WTC11 (cell line): ENCODE measurements around the gene GSX1. TPM values are rescaled to one million over a fixed set of nuclear protein-coding genes. Genes with fewer than 3 reads are reported as not detected.

Experiments
- ATAC-seq: fragments of 200-7000 bp; cut with Tn5 transposase; 2 replicates; pipeline ENCODE4 v1.10.0; 2021; ENCODE audit warnings: mild to moderate bottlenecking, moderate library complexity
- CTCF ChIA-PET: fragments of 300-600 bp; sonication (Branson Sonifier 250); formaldehyde crosslinking; loops from one replicate; lab custom pipeline; 2021; ENCODE audit warnings: antibody characterized with exemption; lab: Charles Lee
- POLR2A ChIA-PET: fragments of 350-600 bp; sonication (Branson Sonifier 250); formaldehyde crosslinking; loops from one replicate; lab custom pipeline; 2021; ENCODE audit warnings: antibody characterized with exemption; lab: Charles Lee
- DNase-seq: peaks from one replicate; pipeline ENCODE4 v3.0.0; 2021; ENCODE audit warnings: low spot score
- H3K27ac Mint-ChIP-seq: 2 replicates; pipeline ENCODE4 v1.8.0; 2021; ENCODE audit warnings: mixed read lengths
- H3K27me3 Mint-ChIP-seq: 2 replicates; pipeline ENCODE4 v1.8.0; 2021; ENCODE audit warnings: low read depth, mild to moderate bottlenecking, moderate library complexity, mixed read lengths
- H3K36me3 Mint-ChIP-seq: 2 replicates; pipeline ENCODE4 v1.8.0; 2021; ENCODE audit warnings: mixed read lengths
- H3K4me1 Mint-ChIP-seq: 2 replicates; pipeline ENCODE4 v1.8.0; 2022; ENCODE audit warnings: mixed read lengths
- H3K4me3 Mint-ChIP-seq: 2 replicates; pipeline ENCODE4 v1.8.0; 2021; ENCODE audit warnings: mild to moderate bottlenecking, moderate library complexity, mixed read lengths
- H3K9me3 Mint-ChIP-seq: 2 replicates; pipeline ENCODE4 v1.8.0; 2021; ENCODE audit warnings: mixed read lengths
- ATF1 ChIP-seq: sonication (generic); formaldehyde crosslinking; IDR thresholded peaks from 2 replicates; pipeline ENCODE4 v1.8.1; 2023; ENCODE audit warnings: mild to moderate bottlenecking, moderate library complexity, missing genetic modification reagents
- ESRRA ChIP-seq: sonication (generic); formaldehyde crosslinking; IDR thresholded peaks from 2 replicates; pipeline ENCODE4 v1.8.1; 2022; ENCODE audit warnings: mild to moderate bottlenecking, missing genetic modification reagents, borderline replicate concordance
- NFYB ChIP-seq: sonication (generic); formaldehyde crosslinking; conservative IDR thresholded peaks from 2 replicates; pipeline ENCODE4 v1.8.0; 2022; ENCODE audit warnings: low read depth, missing genetic modification reagents
- PRDM15 ChIP-seq: sonication (generic); formaldehyde crosslinking; IDR thresholded peaks from 2 replicates; pipeline ENCODE4 v1.8.0; 2022; ENCODE audit warnings: missing genetic modification reagents
- PRRX2 ChIP-seq: fragments of 250-450 bp; sonication (Bioruptor Pico); IDR thresholded peaks from 2 replicates; pipeline ENCODE4 v1.8.0; 2021; ENCODE audit warnings: mild to moderate bottlenecking
- RORB ChIP-seq: fragments of 250-450 bp; sonication (Bioruptor Pico); IDR thresholded peaks from 2 replicates; pipeline ENCODE4 v1.9.0; 2021; ENCODE audit warnings: mild to moderate bottlenecking
- TEAD4 ChIP-seq: sonication (generic); formaldehyde crosslinking; IDR thresholded peaks from 2 replicates; pipeline ENCODE4 v1.8.0; 2022; ENCODE audit warnings: mild to moderate bottlenecking, missing genetic modification reagents
- TP53 ChIP-seq: sonication (generic); formaldehyde crosslinking; IDR thresholded peaks from 2 replicates; pipeline ENCODE4 v1.8.1; 2023; ENCODE audit warnings: mild to moderate bottlenecking, missing genetic modification reagents
- ZNF121 ChIP-seq: sonication (generic); formaldehyde crosslinking; IDR thresholded peaks from 2 replicates; pipeline ENCODE4 v1.8.0; 2023; ENCODE audit warnings: missing genetic modification reagents
- ZNF423 ChIP-seq: fragments of 250-450 bp; sonication (Bioruptor Pico); IDR thresholded peaks from 2 replicates; pipeline ENCODE4 v2.1.2; 2022; ENCODE audit warnings: mild to moderate bottlenecking, moderate library complexity
- ZNF425 ChIP-seq: fragments of 250-450 bp; sonication (Bioruptor Pico); conservative IDR thresholded peaks from 2 replicates; pipeline ENCODE4 v1.9.0; 2021; ENCODE audit warnings: mild to moderate bottlenecking
- total RNA-seq: library from RNA; stranded (reverse); gene quantifications from 3 replicates; pipeline ENCODE4 v1.2.3, GENCODE V29; 2021
- TF ChIP-seq, protein P1 (sequence below): sonication (generic); formaldehyde crosslinking; IDR thresholded peaks from 2 replicates; pipeline ENCODE4 v1.8.0; 2022; ENCODE audit warnings: mild to moderate bottlenecking, missing genetic modification reagents
- TF ChIP-seq, protein P2 (sequence below): fragments of 200-600 bp; IDR thresholded peaks from 2 replicates; pipeline ENCODE4 v1.8.0; 2022; ENCODE audit warnings: antibody characterized with exemption
- TF ChIP-seq, protein P3 (sequence below): fragments of 250-450 bp; sonication (Bioruptor Pico); IDR thresholded peaks from 2 replicates; pipeline ENCODE4 v1.9.0; 2021; ENCODE audit warnings: mild to moderate bottlenecking, borderline replicate concordance

GSX1 gene
- total RNA-seq, 1 experiment from 2014 or later, result not detected

- Mint-ChIP-seq H3K4me3 (peak overlapping the region; percentile 14; the same call in 1 of the 2 replicates), H3K27ac (no peak overlapping the region), H3K4me1 (peaks cover 71% of the 10 kb centered on the region), H3K27me3 (peaks cover 100% of the 10 kb centered on the region), H3K9me3 (no peaks in the 10 kb centered on the region), H3K36me3 (no peaks in the 10 kb centered on the region)
- POLR2A ChIA-PET, result no interaction called here
- no peak for TF ChIP-seq PRDM15 (CRISPR knock-in tag)
- no peak for TF ChIP-seq PRRX2 (CRISPR knock-in tag)
- TF ChIP-seq RORB (CRISPR knock-in tag), result no peak
- TF ChIP-seq NFYB (CRISPR knock-in tag), result no peak
- TF ChIP-seq, protein P1, sequence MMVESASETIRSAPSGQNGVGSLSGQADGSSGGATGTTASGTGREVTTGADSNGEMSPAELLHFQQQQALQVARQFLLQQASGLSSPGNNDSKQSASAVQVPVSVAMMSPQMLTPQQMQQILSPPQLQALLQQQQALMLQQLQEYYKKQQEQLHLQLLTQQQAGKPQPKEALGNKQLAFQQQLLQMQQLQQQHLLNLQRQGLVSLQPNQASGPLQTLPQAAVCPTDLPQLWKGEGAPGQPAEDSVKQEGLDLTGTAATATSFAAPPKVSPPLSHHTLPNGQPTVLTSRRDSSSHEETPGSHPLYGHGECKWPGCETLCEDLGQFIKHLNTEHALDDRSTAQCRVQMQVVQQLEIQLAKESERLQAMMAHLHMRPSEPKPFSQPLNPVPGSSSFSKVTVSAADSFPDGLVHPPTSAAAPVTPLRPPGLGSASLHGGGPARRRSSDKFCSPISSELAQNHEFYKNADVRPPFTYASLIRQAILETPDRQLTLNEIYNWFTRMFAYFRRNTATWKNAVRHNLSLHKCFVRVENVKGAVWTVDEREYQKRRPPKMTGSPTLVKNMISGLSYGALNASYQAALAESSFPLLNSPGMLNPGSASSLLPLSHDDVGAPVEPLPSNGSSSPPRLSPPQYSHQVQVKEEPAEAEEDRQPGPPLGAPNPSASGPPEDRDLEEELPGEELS, result no peak
- no peak for TF ChIP-seq ZNF121 (CRISPR knock-in tag)
- no peak for TF ChIP-seq ZNF425 (CRISPR knock-in tag)
- no peak for TF ChIP-seq ATF1 (CRISPR knock-in tag)
- ATAC-seq (no peak), DNase-seq (no peak)
- CTCF ChIA-PET, result interaction anchor here (1.0 to 8.8 kb wide), 9 partner anchors 12 to 432 kb away, joined by 3 to 163 read pairs (median 6); no protein-coding TSS in a partner anchor
Measured at GRCh38 chr13:27794368-27794691, 2.0 kb downstream of the GSX1 start.

DNA sequence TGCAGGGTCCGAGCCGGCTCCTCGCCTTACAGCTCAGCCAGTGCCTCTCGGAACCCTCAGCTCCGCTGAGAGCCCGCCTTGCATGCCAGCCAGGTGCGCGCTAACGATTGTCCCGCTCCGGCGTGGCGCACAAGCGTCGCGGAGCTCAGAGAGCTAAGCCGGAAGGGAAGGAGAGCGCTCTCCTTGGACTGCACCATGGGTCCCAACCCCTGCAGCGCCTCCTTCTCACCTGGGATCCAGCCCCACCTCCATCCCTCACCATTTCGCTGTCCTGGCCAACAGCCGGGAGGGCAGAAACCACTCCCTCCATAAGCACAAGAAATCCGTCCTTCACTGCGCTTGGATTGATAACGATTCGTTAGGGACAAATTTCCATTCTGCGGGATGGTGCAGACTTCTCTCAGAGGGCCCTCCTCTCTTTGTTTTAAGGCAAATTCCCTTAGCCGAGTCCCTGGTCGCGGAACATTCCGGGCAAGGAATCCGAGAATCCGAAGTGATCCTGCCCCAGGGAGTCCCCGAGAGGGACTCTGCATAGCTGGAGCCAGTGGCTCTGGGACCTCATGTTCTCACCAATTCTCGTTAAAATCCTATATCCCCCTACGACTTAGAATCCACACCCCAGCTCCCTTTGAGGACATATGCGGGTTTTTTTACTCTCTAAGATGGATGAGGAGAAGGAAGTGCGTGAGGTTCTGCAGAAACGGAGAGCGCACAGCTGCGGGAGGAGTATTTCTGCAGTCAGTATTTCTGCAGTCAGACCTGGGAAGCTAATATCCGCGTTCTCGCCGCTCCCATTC, 2.8 kb downstream of the GSX1 start:
- POLR2A ChIA-PET, result interaction anchor here (0.7 to 1.1 kb wide), 2 partner anchors 27 to 236 kb away, joined by 3 to 4 read pairs; no protein-coding TSS in a partner anchor
- Mint-ChIP-seq H3K27ac (no peak overlapping the region), H3K27me3 (peaks cover 100% of the 10 kb centered on the region), H3K4me1 (peaks cover 74% of the 10 kb centered on the region), H3K36me3 (no peaks in the 10 kb centered on the region), H3K4me3 (peak overlapping the region; percentile 51), H3K9me3 (no peaks in the 10 kb centered on the region)
- CTCF ChIA-PET, result interaction anchor here (0.6 to 8.8 kb wide), 12 partner anchors 12 to 433 kb away, joined by 3 to 163 read pairs (median 6); no protein-coding TSS in a partner anchor
- TF ChIP-seq, protein P2, sequence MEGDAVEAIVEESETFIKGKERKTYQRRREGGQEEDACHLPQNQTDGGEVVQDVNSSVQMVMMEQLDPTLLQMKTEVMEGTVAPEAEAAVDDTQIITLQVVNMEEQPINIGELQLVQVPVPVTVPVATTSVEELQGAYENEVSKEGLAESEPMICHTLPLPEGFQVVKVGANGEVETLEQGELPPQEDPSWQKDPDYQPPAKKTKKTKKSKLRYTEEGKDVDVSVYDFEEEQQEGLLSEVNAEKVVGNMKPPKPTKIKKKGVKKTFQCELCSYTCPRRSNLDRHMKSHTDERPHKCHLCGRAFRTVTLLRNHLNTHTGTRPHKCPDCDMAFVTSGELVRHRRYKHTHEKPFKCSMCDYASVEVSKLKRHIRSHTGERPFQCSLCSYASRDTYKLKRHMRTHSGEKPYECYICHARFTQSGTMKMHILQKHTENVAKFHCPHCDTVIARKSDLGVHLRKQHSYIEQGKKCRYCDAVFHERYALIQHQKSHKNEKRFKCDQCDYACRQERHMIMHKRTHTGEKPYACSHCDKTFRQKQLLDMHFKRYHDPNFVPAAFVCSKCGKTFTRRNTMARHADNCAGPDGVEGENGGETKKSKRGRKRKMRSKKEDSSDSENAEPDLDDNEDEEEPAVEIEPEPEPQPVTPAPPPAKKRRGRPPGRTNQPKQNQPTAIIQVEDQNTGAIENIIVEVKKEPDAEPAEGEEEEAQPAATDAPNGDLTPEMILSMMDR, result no peak
- peak; percentile 50; the same call in 1 of the 2 replicates for TF ChIP-seq ZNF423
- peak; percentile 55 for DNase-seq
- ATAC-seq, result peak; percentile 1

DNA sequence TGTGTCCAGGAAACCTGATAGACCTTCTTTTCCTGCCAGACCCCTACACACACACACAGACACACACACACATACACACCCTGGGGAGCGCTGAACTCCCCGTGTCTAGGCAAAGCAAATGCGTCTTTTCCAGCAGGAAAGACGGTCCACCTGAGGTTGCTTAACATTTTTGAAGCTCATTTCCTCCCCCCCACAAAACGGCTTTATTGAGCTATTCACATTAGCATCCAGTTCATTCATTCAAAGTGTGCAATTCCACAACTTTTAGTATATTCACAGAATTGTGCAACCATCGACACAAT, 3.4 kb downstream of the GSX1 start:
- Mint-ChIP-seq H3K27me3 (peaks cover 100% of the 10 kb centered on the region), H3K4me3 (no peak overlapping the region), H3K9me3 (no peaks in the 10 kb centered on the region), H3K27ac (no peak overlapping the region), H3K4me1 (peaks cover 71% of the 10 kb centered on the region), H3K36me3 (no peaks in the 10 kb centered on the region)
- POLR2A ChIA-PET, result interaction anchor here (0.7 to 1.1 kb wide), 2 partner anchors 26 to 236 kb away, joined by 3 to 4 read pairs; no protein-coding TSS in a partner anchor
- ATAC-seq (no peak), DNase-seq (no peak)
- CTCF ChIA-PET, result interaction anchor here (0.6 to 8.8 kb wide), 8 partner anchors 11 to 162 kb away, joined by 3 to 163 read pairs (median 16); no protein-coding TSS in a partner anchor
- TF ChIP-seq, protein P3, sequence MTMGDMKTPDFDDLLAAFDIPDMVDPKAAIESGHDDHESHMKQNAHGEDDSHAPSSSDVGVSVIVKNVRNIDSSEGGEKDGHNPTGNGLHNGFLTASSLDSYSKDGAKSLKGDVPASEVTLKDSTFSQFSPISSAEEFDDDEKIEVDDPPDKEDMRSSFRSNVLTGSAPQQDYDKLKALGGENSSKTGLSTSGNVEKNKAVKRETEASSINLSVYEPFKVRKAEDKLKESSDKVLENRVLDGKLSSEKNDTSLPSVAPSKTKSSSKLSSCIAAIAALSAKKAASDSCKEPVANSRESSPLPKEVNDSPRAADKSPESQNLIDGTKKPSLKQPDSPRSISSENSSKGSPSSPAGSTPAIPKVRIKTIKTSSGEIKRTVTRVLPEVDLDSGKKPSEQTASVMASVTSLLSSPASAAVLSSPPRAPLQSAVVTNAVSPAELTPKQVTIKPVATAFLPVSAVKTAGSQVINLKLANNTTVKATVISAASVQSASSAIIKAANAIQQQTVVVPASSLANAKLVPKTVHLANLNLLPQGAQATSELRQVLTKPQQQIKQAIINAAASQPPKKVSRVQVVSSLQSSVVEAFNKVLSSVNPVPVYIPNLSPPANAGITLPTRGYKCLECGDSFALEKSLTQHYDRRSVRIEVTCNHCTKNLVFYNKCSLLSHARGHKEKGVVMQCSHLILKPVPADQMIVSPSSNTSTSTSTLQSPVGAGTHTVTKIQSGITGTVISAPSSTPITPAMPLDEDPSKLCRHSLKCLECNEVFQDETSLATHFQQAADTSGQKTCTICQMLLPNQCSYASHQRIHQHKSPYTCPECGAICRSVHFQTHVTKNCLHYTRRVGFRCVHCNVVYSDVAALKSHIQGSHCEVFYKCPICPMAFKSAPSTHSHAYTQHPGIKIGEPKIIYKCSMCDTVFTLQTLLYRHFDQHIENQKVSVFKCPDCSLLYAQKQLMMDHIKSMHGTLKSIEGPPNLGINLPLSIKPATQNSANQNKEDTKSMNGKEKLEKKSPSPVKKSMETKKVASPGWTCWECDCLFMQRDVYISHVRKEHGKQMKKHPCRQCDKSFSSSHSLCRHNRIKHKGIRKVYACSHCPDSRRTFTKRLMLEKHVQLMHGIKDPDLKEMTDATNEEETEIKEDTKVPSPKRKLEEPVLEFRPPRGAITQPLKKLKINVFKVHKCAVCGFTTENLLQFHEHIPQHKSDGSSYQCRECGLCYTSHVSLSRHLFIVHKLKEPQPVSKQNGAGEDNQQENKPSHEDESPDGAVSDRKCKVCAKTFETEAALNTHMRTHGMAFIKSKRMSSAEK (CRISPR knock-in tag), result no peak
- TF ChIP-seq ESRRA (CRISPR knock-in tag) (no peak), TP53 (CRISPR knock-in tag) (no peak), TEAD4 (no peak)
